Smooth muscle cell (in vitro differentiated cells): ENCODE data around the gene CENPQ. TPM values are rescaled to one million over a fixed set of nuclear protein-coding genes. Genes with fewer than 3 reads are reported as not detected.

ENCODE experiments used
- DNase-seq: peaks from one replicate; lab custom pipeline; 2025; ENCODE audit not compliant: unreplicated experiment; lab: John Stamatoyannopoulos, UW
- H2AFZ ChIP-seq: fragments of 200-600 bp; sonication (generic); 2 replicates; pipeline ENCODE4 v1.6.0; 2016; ENCODE audit warnings: antibody characterized with exemption, low read depth, mild to moderate bottlenecking
- H3F3A ChIP-seq: fragments of 200-600 bp; sonication (generic); 2 replicates; pipeline ENCODE4 v1.6.0; 2017; ENCODE audit warnings: antibody characterized with exemption, low read depth
- H3K27ac ChIP-seq: fragments of 200-600 bp; sonication (generic); 2 replicates; pipeline ENCODE4 v1.5.1; 2016; ENCODE audit warnings: low read depth, mild to moderate bottlenecking
- H3K27me3 ChIP-seq: fragments of 200-600 bp; sonication (generic); 2 replicates; pipeline ENCODE4 v1.6.1; 2016; ENCODE audit warnings: low read depth, mild to moderate bottlenecking
- H3K36me3 ChIP-seq: fragments of 200-600 bp; sonication (generic); 2 replicates; pipeline ENCODE4 v1.5.1; 2016; ENCODE audit warnings: low read depth
- H3K4me1 ChIP-seq: fragments of 200-600 bp; sonication (generic); 2 replicates; pipeline ENCODE4 v1.5.1; 2016; ENCODE audit warnings: low read depth
- H3K4me2 ChIP-seq: fragments of 200-600 bp; sonication (generic); 2 replicates; pipeline ENCODE4 v1.6.0; 2016; ENCODE audit warnings: mild to moderate bottlenecking
- H3K4me3 ChIP-seq: fragments of 200-600 bp; sonication (generic); 2 replicates; pipeline ENCODE4 v1.5.1; 2016; ENCODE audit warnings: mild to moderate bottlenecking
- H3K79me2 ChIP-seq: fragments of 200-600 bp; sonication (generic); 2 replicates; pipeline ENCODE4 v1.6.0; 2016; ENCODE audit warnings: low read depth, mild to moderate bottlenecking
- H3K9ac ChIP-seq: fragments of 200-600 bp; sonication (generic); 2 replicates; pipeline ENCODE4 v1.6.0; 2016; ENCODE audit warnings: low read depth
- H3K9me3 ChIP-seq: fragments of 200-600 bp; sonication (generic); replicated peaks from 2 replicates; pipeline ENCODE4 v1.5.1; 2016; ENCODE audit warnings: low read depth
- H4K20me1 ChIP-seq: fragments of 200-600 bp; sonication (generic); 2 replicates; pipeline ENCODE4 v1.6.0; 2016; ENCODE audit warnings: low read depth
- CTCF ChIP-seq: fragments of 200-600 bp; sonication (generic); IDR thresholded peaks from 2 replicates; pipeline ENCODE4 v1.5.1; 2017; ENCODE audit warnings: borderline replicate concordance, mild to moderate bottlenecking, antibody characterized with exemption; ENCODE audit not compliant: insufficient read depth, poor library complexity, severe bottlenecking
- WGBS: methylation state at CpG from one replicate; pipeline ENCODE4 v1.1.7; 2016; ENCODE audit warnings: low lambda C conversion rate; 5-methylcytosine and 5-hydroxymethylcytosine counted together
- polyA plus RNA-seq: library from polyadenylated mRNA; unstranded; fragments of >200 nt; fragmentation: Nextera tagmentation; extraction: Ambion mirVana; gene quantifications from 2 replicates; pipeline ENCODE4 v1.2.1, GENCODE V29; 2016
- total RNA-seq: library from RNA; depleted of rRNA; stranded (reverse); fragments of >200 nt; gene quantifications from 2 replicates; pipeline ENCODE4 v1.2.3, GENCODE V29; 2014

CENPQ gene
- total and polyA plus RNA-seq, 2 experiments from 2014 or later, result 9.2 to 15.1 TPM

DNA sequence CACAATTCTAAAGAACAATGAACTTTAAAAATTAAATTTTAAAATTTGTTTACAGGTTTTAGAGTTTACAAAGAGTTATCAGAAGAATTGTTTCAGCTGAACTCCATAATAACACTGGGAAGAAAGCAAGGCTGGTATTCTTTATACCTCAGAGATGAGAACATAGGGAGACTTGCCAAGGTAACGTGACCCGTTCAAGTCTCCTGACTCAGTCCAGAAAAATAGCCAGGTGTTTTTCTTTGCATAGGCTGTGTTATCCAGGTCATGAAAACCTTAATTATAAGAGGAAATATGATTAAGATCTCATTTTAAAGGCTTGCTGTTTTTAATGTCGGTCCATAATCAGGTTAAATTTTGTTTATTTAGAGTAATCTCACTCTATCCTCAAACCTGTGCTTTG, 78.8 kb downstream of the CENPQ start:
- H3K27me3 ChIP-seq, result no peaks in the 10 kb centered on the region
- H3K4me2 ChIP-seq, result peak overlapping the region; percentile 67
- peaks cover 11% of the 10 kb centered on the region for H3F3A ChIP-seq
- no peaks in the 10 kb centered on the region for H3K9me3 ChIP-seq
- H3K4me3 ChIP-seq, result no peak overlapping the region
- H3K27ac ChIP-seq, result peak overlapping the region; percentile 86
- no peaks in the 10 kb centered on the region for H3K79me2 ChIP-seq
- peak overlapping the region; percentile 5 for H3K9ac ChIP-seq
- no peaks in the 10 kb centered on the region for H3K36me3 ChIP-seq
- 78% methylated on average over 3 of the region's 3 CpGs for WGBS
- H4K20me1 ChIP-seq, result no peaks in the 10 kb centered on the region
- H2AFZ ChIP-seq, result no peak overlapping the region
- no peak for TF ChIP-seq CTCF
- no peak for DNase-seq
- peaks cover 24% of the 10 kb centered on the region for H3K4me1 ChIP-seq

Other genes with a start within 250 kb of the CENPQ start
- 17.0 and 18.8 TPM in 2 replicates for gene MMUT, start 117 bp upstream of the CENPQ start, total RNA-seq
- 18.5 and 21.0 TPM in 2 replicates for gene MMUT, start 117 bp upstream of the CENPQ start, polyA plus RNA-seq
- not detected in 2 replicates for gene GLYATL3, start 36.6 kb downstream of the CENPQ start, total RNA-seq
- gene GLYATL3, start 36.6 kb downstream of the CENPQ start, polyA plus RNA-seq, result not detected in 2 replicates
- gene C6orf141, start 87.3 kb downstream of the CENPQ start, total RNA-seq, result 4.1 and 7.2 TPM in 2 replicates
- 1.5 and 7.9 TPM in 2 replicates for gene C6orf141, start 87.3 kb downstream of the CENPQ start, polyA plus RNA-seq
- gene RHAG, start 173.5 kb downstream of the CENPQ start, total RNA-seq, result not detected in 2 replicates
- gene RHAG, start 173.5 kb downstream of the CENPQ start, polyA plus RNA-seq, result not detected in 2 replicates